ENCODE measurements around the gene GLA. TPM values are rescaled to one million over a fixed set of nuclear protein-coding genes. Genes with fewer than 3 reads are reported as not detected.

GLA gene
- total and polyA plus RNA-seq, 2 donors (not counting 3 experiments of a cell fraction or from before 2014, with no cell fraction given), result 33.0 to 36.8 TPM

GRCh38 chrX:101399825-101400224 is 7.9 kb downstream of the GLA start:
- Histone ChIP-seq H3K36me3 (ENCODE audit: control insufficient read depth in 2 of 2, extremely low read depth in 1 of 2, insufficient read depth in 2 of 2, low read length in 2 of 2) (peaks cover 0 to 4% of the 10 kb centered on the region in 2 experiments), H3K4me3 (replicated peaks in 1 of 3; ENCODE audit: insufficient read depth in 1 of 3, low read depth in 1 of 3, low read length in 3 of 3) (no peak overlapping the region), H2AFZ (ENCODE audit: low read depth, low read length) (no peak overlapping the region), H3K79me2 (ENCODE audit: control insufficient read depth, insufficient read depth, low read length) (no peaks in the 10 kb centered on the region), H3K9ac (replicated peaks; ENCODE audit: extremely low read depth, insufficient read depth, low read length) (no peak overlapping the region), H3K27ac (ENCODE audit: insufficient read depth, low read depth, low read length) (no peak overlapping the region), H3K9me1 (replicated peaks; ENCODE audit: control insufficient read depth, extremely low read depth, insufficient read depth, low read length) (no peaks in the 10 kb centered on the region), H4K20me1 (replicated peaks; ENCODE audit: control insufficient read depth, extremely low read depth, insufficient read depth, low read length) (no peaks in the 10 kb centered on the region), H3K9me3 (replicated peaks; ENCODE audit: control insufficient read depth, insufficient read depth, low read length) (no peaks in the 10 kb centered on the region), H3K4me2 (ENCODE audit: insufficient read depth, low read length) (no peak overlapping the region), H3K27me3 (ENCODE audit: control insufficient read depth in 2 of 2, insufficient read depth in 2 of 2, low read length in 2 of 2) (no peaks in the 10 kb centered on the region), H3K4me1 (ENCODE audit: control insufficient read depth, extremely low read depth, insufficient read depth, low read length) (no peaks in the 10 kb centered on the region)
- POLR2A ChIA-PET, result no interaction called here
- intact Hi-C loops (cut with micrococcal nuclease) (no loop called here), dilution Hi-C loops (cut with MboI; ENCODE audit: extremely low pct_ligation_motif_present, low sequenced_read_pairs) (no loop called here)
- TF ChIP-seq GATA2 (IDR thresholded peaks at IDR 0.05; ENCODE audit: insufficient read depth, insufficient read length, low read depth, low read length) (no peak), POLR2A (IDR thresholded peaks at IDR 0.05; ENCODE audit: low read depth, low read length) (no peak), CTCF (IDR thresholded peaks at IDR 0.05; ENCODE audit: extremely low read depth in 1 of 2, insufficient read depth in 1 of 2, low read depth in 1 of 2, low read length in 2 of 2) (no peak), MAX (IDR thresholded peaks at IDR 0.05; ENCODE audit: insufficient read depth, insufficient read length) (no peak), FOS (IDR thresholded peaks at IDR 0.05; ENCODE audit: borderline replicate concordance, insufficient read depth, low read length) (no peak), JUN (IDR thresholded peaks at IDR 0.05; ENCODE audit: borderline replicate concordance, insufficient read depth, insufficient read length, low read depth) (no peak), EZH2 (IDR thresholded peaks at IDR 0.05; ENCODE audit: borderline replicate concordance, low read depth, low read length, severe bottlenecking) (no peak), MYC (IDR thresholded peaks at IDR 0.05; ENCODE audit: low read depth, low read length) (no peak), POLR2AphosphoS5 (IDR thresholded peaks at IDR 0.05; ENCODE audit: insufficient read depth, low read depth, low read length) (no peak)
- DNase-seq (ENCODE audit: low read depth, low spot score), result no peak
- CTCF ChIA-PET, result no interaction called here
- no TSS peak for BruUV-seq (replicated peaks)
- no peak for FAIRE-seq
